Mesenchymal stem cell (in vitro differentiated cells and primary cell): Measurements from ENCODE around the gene SLC4A7.

ENCODE experiments used
- DNase-seq: peaks from one replicate; pipeline ENCODE4 v3.0.0-alpha.2; 2013
- H2AFZ ChIP-seq: one replicate; pipeline ENCODE4 v1.6.1; 2013; ENCODE audit warnings: low read depth, mild to moderate bottlenecking, control low read depth, inconsistent platforms, low read length, moderate library complexity
- H2AK5ac ChIP-seq: 2 replicates; pipeline ENCODE4 v1.6.1; 2013; ENCODE audit warnings: low read length, moderate library complexity, mild to moderate bottlenecking, inconsistent platforms; ENCODE audit not compliant: severe bottlenecking
- H2BK120ac ChIP-seq: one replicate; pipeline ENCODE4 v1.6.1; 2013; ENCODE audit warnings: low read depth, mild to moderate bottlenecking, inconsistent platforms, low read length, moderate library complexity
- H2BK12ac ChIP-seq, 2 experiments: one replicate each; pipeline ENCODE4 v1.6.1; 2013; ENCODE audit warnings: inconsistent platforms in 2 of 2, low read length in 2 of 2, mild to moderate bottlenecking in 2 of 2, moderate library complexity in 2 of 2, control low read depth in 1 of 2
- H2BK15ac ChIP-seq: one replicate; pipeline ENCODE4 v1.6.1; 2013; ENCODE audit warnings: mild to moderate bottlenecking, low read depth, inconsistent platforms; ENCODE audit not compliant: poor library complexity, severe bottlenecking
- H2BK5ac ChIP-seq: 2 replicates; pipeline ENCODE4 v1.6.1; 2013; ENCODE audit warnings: low read depth, mild to moderate bottlenecking, low read length, control low read depth, inconsistent platforms; ENCODE audit not compliant: poor library complexity, severe bottlenecking
- H3K14ac ChIP-seq, 2 experiments: one replicate each; pipeline ENCODE4 v1.6.1; 2013; ENCODE audit warnings: inconsistent platforms in 2 of 2, low read length in 2 of 2, control low read depth in 1 of 2, mild to moderate bottlenecking in 1 of 2, moderate library complexity in 1 of 2
- H3K18ac ChIP-seq, 2 experiments: one replicate each; pipeline ENCODE4 v1.6.1; 2013; ENCODE audit warnings: inconsistent platforms in 2 of 2, low read length in 2 of 2, control low read depth in 1 of 2, low read depth in 1 of 2, mild to moderate bottlenecking in 1 of 2
- H3K23ac ChIP-seq, 2 experiments: one replicate each; pipeline ENCODE4 v1.6.1; 2013; ENCODE audit warnings: inconsistent platforms in 2 of 2, low read length in 2 of 2, mild to moderate bottlenecking in 2 of 2, moderate library complexity in 2 of 2, control low read depth in 1 of 2
- H3K27ac ChIP-seq: 2 replicates; pipeline ENCODE4 v1.5.1; 2013; ENCODE audit warnings: mild to moderate bottlenecking, moderate library complexity, low read length, control low read depth, inconsistent platforms; ENCODE audit not compliant: poor library complexity, severe bottlenecking
- H3K27me3 ChIP-seq, 2 experiments: 2 replicates each; pipeline versions ENCODE4 v1.6.1 to v1.7.0; 2013; ENCODE audit warnings: low read length in 2 of 2, mild to moderate bottlenecking in 2 of 2, moderate library complexity in 2 of 2, control low read depth in 1 of 2, inconsistent platforms in 1 of 2; ENCODE audit not compliant: control insufficient read depth in 1 of 2, insufficient read depth in 1 of 2
- H3K36me3 ChIP-seq, 2 experiments: 2 replicates each; pipeline versions ENCODE4 v1.6.1 to v1.7.0; 2013; ENCODE audit warnings: low read length in 2 of 2, control low read depth in 1 of 2, inconsistent platforms in 1 of 2, low read depth in 1 of 2, mild to moderate bottlenecking in 1 of 2; ENCODE audit not compliant: insufficient read depth in 2 of 2, control insufficient read depth in 1 of 2
- H3K4ac ChIP-seq, 2 experiments: one replicate each; pipeline ENCODE4 v1.6.1; 2013; ENCODE audit warnings: inconsistent platforms in 2 of 2, low read length in 2 of 2, mild to moderate bottlenecking in 2 of 2, moderate library complexity in 2 of 2, control low read depth in 1 of 2, low read depth in 1 of 2
- H3K4me1 ChIP-seq: 2 replicates; pipeline ENCODE4 v1.6.1; 2013; ENCODE audit warnings: low read depth, low read length, control low read depth; ENCODE audit not compliant: control insufficient read depth, insufficient read depth
- H3K4me2 ChIP-seq: 2 replicates; pipeline ENCODE4 v1.6.1; 2013; ENCODE audit warnings: low read length, mild to moderate bottlenecking, inconsistent platforms; ENCODE audit not compliant: poor library complexity, severe bottlenecking
- H3K4me3 ChIP-seq, 2 experiments: 2 replicates each; pipeline versions ENCODE4 v1.5.1 to v1.7.0; 2013; ENCODE audit warnings: low read length in 2 of 2, mild to moderate bottlenecking in 2 of 2, control low read depth in 1 of 2, low read depth in 1 of 2; ENCODE audit not compliant: insufficient read depth in 1 of 2
- H3K79me1 ChIP-seq: replicated peaks from 2 replicates; pipeline ENCODE4 v1.6.1; 2013; ENCODE audit warnings: mild to moderate bottlenecking, control low read depth, low read length, inconsistent platforms; ENCODE audit not compliant: poor library complexity, severe bottlenecking
- H3K9ac ChIP-seq: 2 replicates; pipeline ENCODE4 v1.7.0; 2013; ENCODE audit warnings: mild to moderate bottlenecking, low read length, moderate library complexity
- H3K9me3 ChIP-seq: 2 replicates; pipeline ENCODE4 v1.7.0; 2013; ENCODE audit warnings: mild to moderate bottlenecking, low read length; ENCODE audit not compliant: control insufficient read depth
- H4K8ac ChIP-seq: one replicate; pipeline ENCODE4 v1.6.1; 2013; ENCODE audit warnings: inconsistent platforms, mild to moderate bottlenecking, low read length, moderate library complexity
- H4K91ac ChIP-seq: one replicate; pipeline ENCODE4 v1.6.1; 2013; ENCODE audit warnings: mild to moderate bottlenecking, low read length, inconsistent platforms
- WGBS: methylation state at CpG from one replicate; pipeline ENCODE4 v1.1.7; 2013; ENCODE audit warnings: mixed read lengths; 5-methylcytosine and 5-hydroxymethylcytosine counted together

Gene SLC4A7

DNA sequence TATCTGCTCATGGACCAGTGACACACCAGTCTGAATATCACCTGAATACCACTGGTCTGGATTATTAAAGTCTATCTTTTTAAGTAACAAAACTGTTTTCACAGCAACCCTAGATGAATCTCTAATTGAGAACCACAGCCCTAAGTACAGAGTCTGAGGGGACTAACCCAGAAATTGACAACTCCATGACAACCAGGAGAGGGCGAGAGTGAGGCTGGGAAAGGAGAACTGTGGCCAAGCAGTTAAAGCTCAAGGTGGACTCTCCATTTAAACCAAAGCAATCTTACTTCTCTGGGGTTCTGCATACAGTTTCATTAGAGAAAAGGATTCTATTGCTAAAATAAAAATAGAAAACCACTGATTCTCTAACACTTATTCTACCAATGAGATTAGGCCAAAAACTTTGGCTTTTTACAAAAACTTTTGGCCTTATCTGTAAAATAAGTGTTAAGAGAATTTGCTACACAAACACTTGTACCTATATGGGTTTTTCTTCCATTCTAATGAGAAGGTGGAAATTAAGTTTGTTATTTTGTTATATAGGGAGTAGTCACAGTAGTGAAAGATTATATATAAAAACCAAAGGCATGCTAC is 126.4 kb downstream of the SLC4A7 start:
- Histone ChIP-seq H2BK12ac (no peak overlapping the region), H3K23ac (no peak overlapping the region), H2AFZ (no peak overlapping the region), H3K18ac (no peak overlapping the region), H3K4me1 (peaks cover 1% of the 10 kb centered on the region), H3K27ac (no peak overlapping the region), H4K91ac (no peak overlapping the region), H3K27me3 (no peaks in the 10 kb centered on the region), H3K9ac (no peak overlapping the region), H3K36me3 (no peaks in the 10 kb centered on the region), H3K14ac (no peak overlapping the region), H2BK15ac (no peak overlapping the region), H3K79me1 (no peaks in the 10 kb centered on the region), H4K8ac (no peak overlapping the region), H3K4me3 (no peak overlapping the region), H3K4me2 (no peak overlapping the region), H3K4ac (no peak overlapping the region), H2AK5ac (no peak overlapping the region), H2BK120ac (no peak overlapping the region), H3K9me3 (no peaks in the 10 kb centered on the region), H2BK5ac (no peak overlapping the region)
- DNase-seq, result peak; percentile 64
- WGBS, result no CpG with 5 or more reads among the region's 1 CpG

DNA sequence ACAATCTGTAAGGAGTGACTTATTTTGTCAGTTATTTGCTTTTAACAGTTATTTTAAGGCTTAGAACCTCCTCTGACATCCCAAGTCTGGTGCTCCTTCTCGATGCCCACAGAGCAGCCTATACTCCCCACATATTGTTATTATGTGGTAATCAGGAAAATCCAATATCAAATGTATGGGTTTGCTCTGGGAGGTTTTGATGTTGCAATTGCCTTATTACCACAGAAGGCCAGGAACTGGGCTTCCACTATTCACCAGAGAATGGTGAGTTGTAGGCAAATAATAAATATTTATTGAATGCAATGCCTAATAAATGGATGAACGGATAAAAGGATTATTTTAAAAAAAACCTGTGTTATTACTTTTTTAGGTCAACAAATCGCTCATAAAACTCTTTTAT is 127.2 kb downstream of the SLC4A7 start:
- Histone ChIP-seq H3K79me1 (no peaks in the 10 kb centered on the region), H3K36me3 (peaks cover 0 to 7% of the 10 kb centered on the region in 2 experiments), H3K9me3 (no peaks in the 10 kb centered on the region), H4K91ac (no peak overlapping the region), H4K8ac (no peak overlapping the region), H3K14ac (no peak overlapping the region), H3K27me3 (no peaks in the 10 kb centered on the region), H3K4me2 (no peak overlapping the region), H3K23ac (no peak overlapping the region), H2AK5ac (no peak overlapping the region), H3K27ac (no peak overlapping the region), H2BK5ac (no peak overlapping the region), H3K9ac (no peak overlapping the region), H3K4me1 (peaks cover 1% of the 10 kb centered on the region), H3K4me3 (no peak overlapping the region), H3K18ac (no peak overlapping the region), H2AFZ (no peak overlapping the region), H2BK120ac (no peak overlapping the region), H2BK12ac (no peak overlapping the region), H2BK15ac (no peak overlapping the region), H3K4ac (no peak overlapping the region)
- DNase-seq, result no peak
- no CpG with 5 or more reads among the region's 3 CpGs for WGBS

DNA sequence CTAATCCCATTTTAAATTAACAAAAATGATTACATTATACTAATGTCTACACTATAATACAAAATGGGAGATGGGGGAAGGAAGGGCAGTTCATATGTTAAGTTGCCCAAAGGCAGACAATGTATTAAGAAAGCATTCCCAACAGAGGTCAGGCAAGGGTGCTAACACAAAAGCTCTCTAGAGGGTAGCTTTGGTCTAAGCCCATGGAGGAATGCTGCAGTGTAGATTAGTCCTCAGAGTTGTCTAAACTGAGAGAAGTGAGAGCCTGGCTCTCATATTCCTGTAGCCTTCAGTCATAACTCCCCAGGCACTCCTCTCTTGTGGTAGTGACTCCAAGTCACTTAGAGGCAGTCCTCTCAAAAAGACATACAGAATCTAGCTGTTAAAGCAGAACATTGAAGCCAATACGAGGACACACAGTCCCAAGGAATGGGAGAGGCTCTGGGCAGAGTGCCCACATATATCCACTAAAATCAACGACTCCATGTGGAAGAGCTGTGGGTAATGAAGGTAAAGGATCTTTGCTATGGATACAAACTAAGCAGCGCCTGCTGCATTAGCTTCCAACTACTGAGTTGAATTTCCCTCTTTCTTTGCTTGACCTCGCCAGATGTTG is 129.5 kb downstream of the SLC4A7 start:
- Histone ChIP-seq H3K9me3 (no peaks in the 10 kb centered on the region), H2BK12ac (no peak overlapping the region), H4K8ac (no peak overlapping the region), H3K9ac (no peak overlapping the region), H3K14ac (no peak overlapping the region), H4K91ac (no peak overlapping the region), H3K18ac (peak overlapping the region in 1 of 2 experiments; percentile 42), H3K4ac (peak overlapping the region in 1 of 2 experiments; percentile 9), H3K4me2 (no peak overlapping the region), H3K36me3 (peaks cover 0 to 30% of the 10 kb centered on the region in 2 experiments), H3K4me1 (no peaks in the 10 kb centered on the region), H2BK120ac (no peak overlapping the region), H2BK15ac (no peak overlapping the region), H3K27me3 (no peaks in the 10 kb centered on the region), H3K79me1 (no peaks in the 10 kb centered on the region), H2AK5ac (no peak overlapping the region), H3K4me3 (no peak overlapping the region), H3K23ac (no peak overlapping the region), H2BK5ac (no peak overlapping the region), H3K27ac (no peak overlapping the region), H2AFZ (no peak overlapping the region)
- peak; percentile 13 for DNase-seq
- WGBS, result 98% methylated on average over 3 of the region's 4 CpGs

DNA sequence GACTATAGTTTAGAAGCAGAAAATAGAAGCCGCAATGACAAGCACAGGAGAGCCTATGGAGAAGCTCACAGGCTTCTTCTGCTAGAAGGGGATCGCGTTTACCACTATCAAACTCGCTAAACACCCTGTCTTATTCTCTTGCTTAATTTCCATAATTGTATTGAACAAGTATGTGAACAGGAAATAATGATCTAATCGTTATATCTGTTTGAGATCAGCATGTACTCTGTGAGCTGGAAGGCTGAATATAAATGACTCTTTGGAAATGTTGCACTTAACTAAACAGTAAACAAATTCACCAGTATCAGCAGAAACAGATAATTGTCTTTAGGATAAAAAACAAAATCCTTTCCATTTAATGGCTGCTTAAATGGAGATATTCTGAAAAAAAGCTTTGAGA is 130.0 kb downstream of the SLC4A7 start:
- no peak overlapping the region for H3K14ac ChIP-seq
- H3K9ac ChIP-seq, result no peak overlapping the region
- no peaks in the 10 kb centered on the region for H3K4me1 ChIP-seq
- no peaks in the 10 kb centered on the region for H3K79me1 ChIP-seq
- no peak overlapping the region for H2BK12ac ChIP-seq
- no peak overlapping the region for H4K91ac ChIP-seq
- H3K18ac ChIP-seq, result no peak overlapping the region
- H3K36me3 ChIP-seq, result peaks cover 0 to 35% of the 10 kb centered on the region in 2 experiments
- no peak overlapping the region for H3K4me3 ChIP-seq
- H2BK15ac ChIP-seq, result no peak overlapping the region
- no peaks in the 10 kb centered on the region for H3K27me3 ChIP-seq
- no peak overlapping the region for H3K4me2 ChIP-seq
- no peak overlapping the region for H2AK5ac ChIP-seq
- no peak overlapping the region for H2BK120ac ChIP-seq
- no peak overlapping the region for H2AFZ ChIP-seq
- WGBS, result 100% methylated on average over 1 of the region's 5 CpGs
- no peak overlapping the region for H3K27ac ChIP-seq
- H2BK5ac ChIP-seq, result no peak overlapping the region
- peak; percentile 26 for DNase-seq
- no peak overlapping the region for H3K4ac ChIP-seq
- no peaks in the 10 kb centered on the region for H3K9me3 ChIP-seq
- H3K23ac ChIP-seq, result no peak overlapping the region
- no peak overlapping the region for H4K8ac ChIP-seq
